Astrocyte of the spinal cord (primary cell): ENCODE measurements around the gene FOXR1.
"Not testable (repeated sequence)": the region's sequence is repeated elsewhere in the genome, so short reads cannot be mapped to it uniquely, and the experiment has no call there.

Experiments used
- DNase-seq: peaks from one replicate; pipeline ENCODE4 v3.0.0; 2011; ENCODE audit warnings: low read depth, low spot score
- H3K4me3 ChIP-seq: 2 replicates; pipeline ENCODE4 v1.5.1; 2011; ENCODE audit warnings: low read depth, mild to moderate bottlenecking, low read length, moderate library complexity
- in situ Hi-C: cut with HindIII; loops from 2 replicates; pipeline ENCODE4 v1.10.0; 2017; ENCODE audit warnings: low sequenced_read_pairs
- TF ChIP-seq, protein P1 (sequence below): IDR thresholded peaks from 2 replicates; pipeline ENCODE4 v1.5.1; 2012; ENCODE audit warnings: low read depth, mild to moderate bottlenecking, low read length, inconsistent platforms

Gene FOXR1

DNA sequence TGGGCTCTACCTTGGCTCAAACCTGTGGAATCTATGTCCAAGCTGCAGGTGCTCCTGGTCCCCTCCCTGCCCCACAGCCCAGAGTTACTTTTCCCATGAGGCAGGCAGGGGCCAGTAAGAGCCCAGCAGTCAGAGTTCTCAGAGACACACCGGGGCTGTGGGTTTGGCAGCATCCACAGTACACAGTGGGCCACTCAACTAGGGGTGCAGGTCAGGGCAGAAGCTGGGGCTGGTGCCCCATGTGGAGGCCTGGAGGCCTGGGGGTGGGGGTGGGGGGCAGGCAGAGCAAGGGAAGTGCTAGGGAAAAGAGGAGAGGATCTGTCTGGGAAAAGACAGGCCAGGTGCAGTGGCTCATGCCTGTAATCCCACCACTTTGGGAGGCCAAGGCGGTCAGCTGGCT lies 13.0 kb upstream of the FOXR1 start:
- in situ Hi-C loops: no loop called here
- no peak for DNase-seq
- no peak overlapping the region for H3K4me3 ChIP-seq
- TF ChIP-seq, protein P1, sequence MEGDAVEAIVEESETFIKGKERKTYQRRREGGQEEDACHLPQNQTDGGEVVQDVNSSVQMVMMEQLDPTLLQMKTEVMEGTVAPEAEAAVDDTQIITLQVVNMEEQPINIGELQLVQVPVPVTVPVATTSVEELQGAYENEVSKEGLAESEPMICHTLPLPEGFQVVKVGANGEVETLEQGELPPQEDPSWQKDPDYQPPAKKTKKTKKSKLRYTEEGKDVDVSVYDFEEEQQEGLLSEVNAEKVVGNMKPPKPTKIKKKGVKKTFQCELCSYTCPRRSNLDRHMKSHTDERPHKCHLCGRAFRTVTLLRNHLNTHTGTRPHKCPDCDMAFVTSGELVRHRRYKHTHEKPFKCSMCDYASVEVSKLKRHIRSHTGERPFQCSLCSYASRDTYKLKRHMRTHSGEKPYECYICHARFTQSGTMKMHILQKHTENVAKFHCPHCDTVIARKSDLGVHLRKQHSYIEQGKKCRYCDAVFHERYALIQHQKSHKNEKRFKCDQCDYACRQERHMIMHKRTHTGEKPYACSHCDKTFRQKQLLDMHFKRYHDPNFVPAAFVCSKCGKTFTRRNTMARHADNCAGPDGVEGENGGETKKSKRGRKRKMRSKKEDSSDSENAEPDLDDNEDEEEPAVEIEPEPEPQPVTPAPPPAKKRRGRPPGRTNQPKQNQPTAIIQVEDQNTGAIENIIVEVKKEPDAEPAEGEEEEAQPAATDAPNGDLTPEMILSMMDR: no peak

DNA sequence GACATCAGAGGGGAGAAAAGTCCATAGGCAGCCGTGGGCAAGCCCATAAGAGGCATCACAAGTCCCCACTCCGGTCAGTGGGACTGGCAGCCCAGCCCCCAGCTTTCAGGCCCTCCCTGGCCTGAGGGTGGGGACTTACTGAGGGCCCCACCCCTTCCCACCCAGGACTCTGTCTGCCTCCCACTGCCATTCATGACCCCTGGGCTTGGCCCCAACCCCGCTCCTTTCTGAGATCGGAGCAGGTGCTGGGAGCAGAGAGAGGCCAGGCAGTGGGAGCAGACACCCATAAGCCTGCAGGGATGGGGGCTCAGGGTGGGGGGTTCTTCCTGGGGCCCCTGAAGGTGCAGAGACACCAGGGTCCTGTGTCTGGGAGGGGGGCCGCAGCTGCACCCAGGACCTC lies 10.4 kb upstream of the FOXR1 start:
- TF ChIP-seq, protein P1: no peak
- in situ Hi-C loops: no loop called here

DNA sequence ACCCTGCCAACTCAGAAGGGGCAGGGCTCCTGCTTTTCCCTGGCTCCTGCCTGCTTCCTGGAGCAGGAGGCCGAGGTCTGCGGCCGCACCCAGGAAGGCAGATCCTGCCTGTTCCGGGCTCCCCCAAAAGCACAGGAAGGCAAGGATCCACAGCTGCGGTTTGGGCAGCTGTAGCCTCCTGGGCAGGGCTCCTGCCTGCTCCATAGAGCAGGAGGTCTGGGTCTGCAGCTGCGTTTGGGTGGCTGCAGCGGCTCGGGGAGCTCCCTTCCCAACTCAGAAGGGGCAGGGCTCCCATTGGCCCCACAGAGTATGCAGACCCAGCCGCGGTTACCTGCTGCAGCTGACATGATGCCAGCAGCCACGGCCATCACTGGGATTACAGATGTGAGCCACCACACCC lies 10.0 kb upstream of the FOXR1 start:
- in situ Hi-C loops: no loop called here

More for the DNA sequence above, 10.4 kb upstream of the FOXR1 start:
- no peak for DNase-seq
- H3K4me3 ChIP-seq: no peak overlapping the region

DNA sequence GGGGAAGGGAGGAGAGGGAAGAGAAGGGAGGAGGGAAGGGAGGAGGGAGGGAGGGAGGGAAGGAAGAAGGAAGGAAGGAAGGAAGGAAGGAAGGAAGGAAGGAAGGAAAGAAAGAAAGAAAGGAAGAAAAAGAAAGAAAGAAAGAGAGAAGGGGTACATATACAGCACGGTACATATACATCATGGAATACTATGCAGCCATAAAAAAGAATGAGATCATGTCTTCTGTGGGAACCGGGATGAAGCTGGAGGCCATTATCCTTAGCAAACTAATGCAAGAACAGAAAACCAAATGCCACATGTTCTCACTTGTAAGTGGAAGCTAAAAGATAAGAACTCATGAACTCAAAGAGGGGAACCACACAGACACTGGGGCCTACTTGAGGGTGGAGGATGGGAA lies 2.1 kb upstream of the FOXR1 start:
- H3K4me3 ChIP-seq, in situ Hi-C loops, DNase-seq: not testable (repeated sequence)

More for the DNA sequence above, 10.0 kb upstream of the FOXR1 start:
- TF ChIP-seq, protein P1: no peak
- H3K4me3 ChIP-seq: no peak overlapping the region
- no peak for DNase-seq

DNA sequence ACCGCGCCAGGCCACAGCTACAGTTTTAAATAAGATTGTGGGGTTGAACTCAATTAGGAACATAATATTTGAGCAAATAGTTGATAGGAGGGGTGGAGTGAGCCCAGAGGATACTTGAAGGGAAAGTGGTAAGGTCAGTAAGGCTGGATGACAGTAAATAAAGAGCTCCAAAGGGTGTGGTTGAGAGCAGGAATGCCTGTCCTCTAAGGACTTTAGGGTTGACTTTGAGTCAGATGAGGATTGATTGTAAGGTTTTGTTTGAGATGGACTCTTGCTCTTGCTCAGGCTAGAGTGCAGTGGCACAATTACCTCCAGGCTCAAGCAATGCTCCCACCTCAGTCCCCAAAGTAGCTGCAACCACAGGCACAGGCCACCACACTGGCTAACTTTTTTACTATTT lies 2.4 kb downstream of the FOXR1 start:
- in situ Hi-C loops: no loop called here
- no peak for DNase-seq
- no peak overlapping the region for H3K4me3 ChIP-seq
- TF ChIP-seq, protein P1: no peak

DNA sequence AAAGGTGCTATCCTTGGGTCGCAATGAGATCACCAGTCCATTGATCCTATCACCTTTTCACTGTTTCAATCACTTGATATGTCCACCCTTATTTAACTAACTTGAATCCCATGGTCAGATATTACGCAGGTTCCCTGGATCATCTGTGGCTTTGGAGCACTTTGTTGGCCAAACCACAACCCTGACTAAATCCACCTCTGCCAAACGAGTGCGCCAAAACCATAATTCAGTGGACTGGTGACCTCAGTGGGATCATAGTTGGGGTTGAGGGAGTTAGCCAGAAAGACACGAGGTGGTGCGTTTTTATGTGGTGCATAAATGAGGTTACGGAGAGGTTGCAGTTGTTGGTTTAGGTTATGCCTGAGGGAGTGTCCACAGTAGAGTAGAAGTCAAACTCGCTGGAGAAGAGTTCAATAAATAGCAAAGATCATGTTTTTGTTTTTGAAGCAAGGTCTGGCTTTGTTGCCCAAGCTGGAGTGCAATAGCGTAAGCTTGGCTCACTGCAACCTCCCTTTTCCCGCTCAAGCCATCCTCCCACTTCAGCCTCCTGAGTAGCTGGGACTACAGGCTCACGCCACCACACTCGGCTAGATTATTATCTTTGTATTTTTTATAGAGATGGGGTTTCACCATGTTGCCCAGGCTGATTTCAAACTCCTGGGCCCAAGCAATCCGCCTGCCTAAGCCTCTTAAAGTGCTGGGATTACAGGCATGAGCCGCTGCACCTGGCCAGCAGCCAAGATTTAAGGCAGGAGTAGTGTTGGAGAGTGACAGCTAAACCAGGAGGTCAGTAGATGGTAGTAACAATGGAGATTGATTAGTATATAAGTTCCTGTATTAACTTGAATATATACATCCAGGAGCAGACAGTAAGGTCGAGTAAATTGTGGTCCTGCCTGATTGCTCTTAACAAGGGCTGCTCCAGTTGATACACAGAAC lies 4.5 kb downstream of the FOXR1 start:
- TF ChIP-seq, protein P1: no peak
- no peak overlapping the region for H3K4me3 ChIP-seq
- peak; percentile 54 for DNase-seq
- in situ Hi-C loops: no loop called here

DNA sequence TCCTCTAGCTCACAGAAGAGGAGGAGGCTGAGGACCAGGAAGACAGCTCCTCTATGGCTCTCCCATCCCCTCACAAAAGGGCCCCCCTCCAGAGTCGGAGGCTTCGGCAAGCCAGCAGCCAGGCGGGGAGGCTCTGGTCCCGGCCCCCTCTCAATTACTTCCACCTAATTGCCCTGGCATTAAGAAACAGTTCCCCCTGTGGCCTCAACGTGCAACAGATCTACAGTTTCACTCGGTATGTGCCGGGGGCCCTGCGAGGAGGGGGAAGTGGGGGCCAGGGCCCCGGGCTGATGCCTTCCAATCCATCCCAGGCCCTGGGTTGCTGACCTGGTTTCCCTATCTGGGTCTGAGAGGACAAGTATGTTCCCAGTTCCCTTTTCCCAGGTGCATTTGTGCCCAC lies 7.9 kb downstream of the FOXR1 start:
- in situ Hi-C loops: no loop called here
- no peak for DNase-seq
- TF ChIP-seq, protein P1: no peak
- no peak overlapping the region for H3K4me3 ChIP-seq
